NT2/D1 (cell line): Measurements from ENCODE around the gene WFIKKN1.

ENCODE experiments used
- DNase-seq: peaks from one replicate; pipeline ENCODE4 v3.0.0-alpha.2; 2011; ENCODE audit warnings: low read depth, low spot score
- H3K27me3 ChIP-seq: 2 replicates; pipeline ENCODE4 v1.6.0; 2011; ENCODE audit warnings: mild to moderate bottlenecking; ENCODE audit not compliant: insufficient read length, insufficient read depth
- H3K36me3 ChIP-seq: 2 replicates; pipeline ENCODE4 v1.6.1; 2011; ENCODE audit warnings: mild to moderate bottlenecking, low read length, mixed read lengths; ENCODE audit not compliant: insufficient read depth, insufficient read length
- H3K4me1 ChIP-seq: 2 replicates; pipeline ENCODE4 v1.5.1; 2011; ENCODE audit not compliant: insufficient read depth, insufficient read length
- H3K4me3 ChIP-seq: 2 replicates; pipeline ENCODE4 v1.5.1; 2011; ENCODE audit warnings: low read depth; ENCODE audit not compliant: insufficient read length
- H3K9ac ChIP-seq: 2 replicates; pipeline ENCODE4 v1.6.0; 2011; ENCODE audit warnings: low read depth; ENCODE audit not compliant: insufficient read length
- H3K9me3 ChIP-seq: 2 replicates; pipeline ENCODE4 v1.5.1; 2011; ENCODE audit warnings: mild to moderate bottlenecking, low read length; ENCODE audit not compliant: insufficient read depth
- SUZ12 ChIP-seq: IDR thresholded peaks from 2 replicates; pipeline ENCODE4 v1.6.1; 2011; ENCODE audit not compliant: insufficient read length, insufficient read depth; ENCODE audit errors: extremely low read depth
- YY1 ChIP-seq: IDR thresholded peaks from 2 replicates; pipeline ENCODE4 v1.6.1; 2011; ENCODE audit not compliant: insufficient read length, insufficient read depth
- ZNF274 ChIP-seq: IDR thresholded peaks from 2 replicates; pipeline ENCODE4 v1.6.1; 2011; ENCODE audit warnings: mild to moderate bottlenecking, low read depth, low read length

Gene WFIKKN1

DNA sequence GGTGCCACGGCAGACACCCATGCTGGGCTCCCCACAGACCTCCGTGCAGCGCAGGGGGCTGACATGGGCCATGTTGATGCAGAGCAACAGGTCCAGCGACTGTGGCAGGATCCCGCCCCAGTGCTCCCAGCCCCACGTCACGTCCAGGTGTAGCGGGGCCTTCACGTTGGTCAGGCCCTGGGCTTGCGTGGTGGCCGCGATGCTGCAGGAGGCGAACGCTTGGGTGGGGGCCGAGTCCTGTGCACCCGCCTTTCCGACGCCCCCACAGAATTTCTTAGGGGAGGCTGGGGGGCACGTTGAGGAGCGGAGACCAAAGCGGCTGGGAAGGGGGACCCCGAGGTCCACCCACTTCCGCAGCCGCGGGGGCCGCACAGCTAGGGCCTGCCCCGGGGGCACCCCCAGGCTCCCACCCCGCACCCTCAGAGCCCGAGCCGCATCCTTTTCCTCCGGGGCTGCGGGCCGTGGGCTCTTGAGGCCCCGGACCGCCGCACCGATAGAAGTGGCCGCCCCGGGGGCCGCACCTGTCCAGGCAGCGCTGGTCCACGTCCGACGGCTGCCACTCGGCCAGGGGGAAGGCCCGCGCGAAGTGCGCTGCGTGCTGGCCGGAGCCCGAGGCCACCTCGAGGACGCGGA, 4.9 kb downstream of the WFIKKN1 start:
- H3K27me3 ChIP-seq: no peaks in the 10 kb centered on the region
- H3K4me1 ChIP-seq: peaks cover 34% of the 10 kb centered on the region
- no peaks in the 10 kb centered on the region for H3K9me3 ChIP-seq
- no peak for DNase-seq
- H3K4me3 ChIP-seq: peak overlapping the region; percentile 95
- peaks cover 30% of the 10 kb centered on the region for H3K36me3 ChIP-seq
- TF ChIP-seq ZNF274: no peak
- no peak for TF ChIP-seq SUZ12
- TF ChIP-seq YY1: no peak
- peak overlapping the region; percentile 99 for H3K9ac ChIP-seq

DNA sequence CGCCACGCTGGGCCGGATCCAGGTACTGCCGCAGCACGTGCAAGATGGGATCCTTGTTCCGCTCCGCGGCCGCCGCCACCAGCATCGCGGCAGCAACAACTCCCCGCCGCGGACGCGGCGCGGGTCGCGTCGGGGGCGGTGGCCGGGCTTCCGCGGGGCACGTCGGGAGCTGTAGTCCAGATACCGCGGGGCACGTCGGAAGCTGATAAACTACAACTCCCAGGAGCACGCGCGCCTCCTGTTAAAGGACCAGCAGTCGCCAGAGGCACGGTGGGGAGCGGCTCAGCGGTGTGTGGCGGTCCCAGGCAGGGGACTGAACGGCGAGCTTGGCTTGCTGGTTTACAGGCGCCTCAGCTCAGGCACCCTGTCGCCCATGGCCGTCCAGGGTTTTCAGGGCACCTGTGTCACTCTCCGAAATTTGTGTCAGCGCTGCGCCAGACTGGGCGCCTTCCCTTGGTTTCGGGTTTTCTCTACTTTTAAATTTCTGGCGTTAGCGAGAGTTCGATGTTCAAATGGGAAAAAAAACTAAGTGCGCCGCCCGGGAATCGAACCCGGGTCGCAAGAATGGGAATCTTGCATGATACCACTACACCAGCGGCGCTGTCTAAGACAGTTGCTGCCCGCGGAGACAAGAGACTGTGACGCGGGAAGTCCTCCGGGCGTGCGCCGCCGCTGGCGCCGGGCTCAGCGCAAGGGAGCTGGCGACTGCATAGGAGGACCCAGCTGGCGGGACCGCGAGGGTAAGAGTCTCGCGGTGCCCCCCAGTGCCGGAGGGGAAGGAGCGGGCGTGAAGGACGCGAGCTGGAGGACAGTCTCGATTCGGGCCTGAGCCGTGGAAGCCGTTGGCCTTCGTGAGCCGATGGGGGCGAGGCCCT, 5.7 kb downstream of the WFIKKN1 start, which contains the start of gene METTL26:
Gene METTL26 (minus strand): TSS at position 100 of the 875 bp plus-strand sequence. CDS start 15 bp downstream, at position 85.
- TF ChIP-seq YY1 (no peak), ZNF274 (no peak), SUZ12 (no peak)
- H3K27me3 ChIP-seq: no peaks in the 10 kb centered on the region
- peaks cover 28% of the 10 kb centered on the region for H3K4me1 ChIP-seq
- H3K9me3 ChIP-seq: no peaks in the 10 kb centered on the region
- H3K9ac ChIP-seq: peak within 1 kb of the TSS; percentile 99
- DNase-seq: peak; percentile 89
- H3K36me3 ChIP-seq: peaks cover 30% of the 10 kb centered on the region
- H3K4me3 ChIP-seq: peak within 1 kb of the TSS; percentile 95

DNA sequence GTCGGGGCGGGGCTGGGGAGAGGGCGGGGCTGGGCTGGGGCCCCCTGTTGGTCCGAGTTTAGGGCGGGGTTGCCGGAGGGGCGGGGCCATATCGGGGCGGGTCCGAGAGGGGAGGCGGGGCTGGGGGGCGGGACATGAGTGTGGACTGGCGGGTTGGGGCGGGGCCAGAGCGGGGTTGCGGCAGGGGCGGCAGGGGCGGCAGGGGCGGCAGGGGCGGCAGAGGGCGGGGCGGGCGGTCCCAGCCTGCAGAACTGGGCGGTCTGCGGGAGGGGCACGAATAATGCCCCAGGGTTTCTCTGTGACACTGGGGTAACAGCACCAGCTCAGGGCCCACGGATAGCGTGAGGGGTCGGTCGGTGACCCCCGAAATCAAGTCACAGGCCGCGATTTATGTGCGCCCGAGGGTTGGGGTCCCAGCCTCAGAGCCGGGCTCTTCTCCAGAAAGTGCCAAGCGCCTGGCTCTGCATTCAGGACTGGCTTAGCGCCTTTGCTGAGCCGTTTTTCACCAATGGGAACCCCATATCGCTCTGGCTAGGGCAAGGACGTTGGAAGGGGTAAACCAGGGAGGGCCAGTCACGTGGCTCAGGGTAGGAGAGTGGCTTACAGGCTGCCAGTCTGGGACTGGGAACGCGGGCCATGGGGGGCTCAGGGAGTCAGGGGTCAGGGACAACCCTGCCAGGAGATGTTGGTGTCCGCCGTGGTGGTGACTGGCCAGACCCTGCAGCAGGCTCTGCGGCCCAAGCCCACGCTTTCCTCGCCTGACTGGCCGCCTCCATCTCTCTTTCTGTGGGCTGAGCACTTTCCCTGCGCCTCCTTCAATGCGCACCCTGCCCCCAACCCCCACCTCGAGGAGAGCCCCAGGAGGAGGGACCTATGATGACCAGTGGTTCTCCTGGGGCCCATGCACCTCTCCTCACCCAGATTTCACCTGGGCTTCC, 6.6 kb downstream of the WFIKKN1 start:
- Histone ChIP-seq H3K4me3 (peak overlapping the region; percentile 95), H3K4me1 (peaks cover 28% of the 10 kb centered on the region), H3K9me3 (no peaks in the 10 kb centered on the region), H3K27me3 (peaks cover under 1% of the 10 kb centered on the region), H3K36me3 (peaks cover 26% of the 10 kb centered on the region), H3K9ac (peak overlapping the region; percentile 82)
- DNase-seq: no peak
- no peak for TF ChIP-seq SUZ12
- no peak for TF ChIP-seq YY1
- no peak for TF ChIP-seq ZNF274

DNA sequence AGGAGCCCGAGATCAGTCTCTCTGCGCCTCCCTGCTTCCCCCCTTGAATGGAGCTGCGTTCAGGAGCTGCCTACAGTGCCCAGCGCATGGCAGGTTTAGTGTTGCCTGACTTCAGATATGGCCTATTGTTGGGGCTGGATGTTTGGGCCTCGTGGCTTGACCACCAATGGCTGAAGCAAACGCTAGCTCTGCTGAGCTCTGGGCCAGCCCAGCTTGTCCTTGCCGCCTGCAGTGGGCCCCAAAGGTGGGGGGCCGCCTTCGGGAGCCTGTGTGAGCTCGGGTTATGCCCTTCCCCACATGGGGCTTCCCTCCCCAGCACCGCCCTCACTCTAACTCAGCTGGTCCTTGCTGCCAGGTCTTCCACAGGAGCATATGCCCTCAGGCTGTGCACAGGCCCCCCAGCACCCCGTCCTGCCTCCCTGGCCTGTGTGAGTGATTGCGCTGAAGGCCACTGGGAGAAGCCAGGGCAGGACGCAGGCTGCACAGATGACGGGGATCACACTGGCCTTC, 7.3 kb downstream of the WFIKKN1 start:
- Histone ChIP-seq H3K9me3 (no peaks in the 10 kb centered on the region), H3K36me3 (peaks cover 18% of the 10 kb centered on the region), H3K4me1 (peaks cover 27% of the 10 kb centered on the region), H3K9ac (peak overlapping the region; percentile 82), H3K27me3 (peaks cover 8% of the 10 kb centered on the region), H3K4me3 (no peak overlapping the region)
- no peak for DNase-seq
- no peak for TF ChIP-seq ZNF274
- no peak for TF ChIP-seq SUZ12
- TF ChIP-seq YY1: no peak

DNA sequence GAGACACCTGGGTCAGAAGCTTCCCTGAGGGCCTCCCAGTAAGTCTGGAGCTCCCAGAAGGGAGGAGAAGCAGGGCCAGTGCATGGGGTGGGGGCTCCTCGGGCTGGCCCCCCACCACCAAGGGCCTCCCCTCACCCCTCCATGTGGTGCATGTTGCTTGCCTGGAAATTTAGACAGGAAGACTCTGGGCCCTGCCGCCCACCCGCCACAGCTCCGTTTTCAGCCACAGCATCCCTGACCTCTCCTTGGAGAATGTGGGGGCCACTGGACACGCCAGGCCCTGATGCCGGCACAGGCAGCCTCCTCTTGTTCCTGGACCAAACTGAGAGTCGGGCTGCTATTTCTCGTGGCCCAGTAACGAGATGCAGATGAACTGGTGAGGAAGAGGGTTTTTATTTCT, 8.1 kb downstream of the WFIKKN1 start:
- Histone ChIP-seq H3K4me1 (peaks cover 28% of the 10 kb centered on the region), H3K4me3 (no peak overlapping the region), H3K9me3 (no peaks in the 10 kb centered on the region), H3K36me3 (peaks cover 11% of the 10 kb centered on the region), H3K27me3 (peaks cover 9% of the 10 kb centered on the region), H3K9ac (peak overlapping the region; percentile 32)
- DNase-seq: no peak
- TF ChIP-seq SUZ12: no peak
- TF ChIP-seq YY1: no peak
- no peak for TF ChIP-seq ZNF274

DNA sequence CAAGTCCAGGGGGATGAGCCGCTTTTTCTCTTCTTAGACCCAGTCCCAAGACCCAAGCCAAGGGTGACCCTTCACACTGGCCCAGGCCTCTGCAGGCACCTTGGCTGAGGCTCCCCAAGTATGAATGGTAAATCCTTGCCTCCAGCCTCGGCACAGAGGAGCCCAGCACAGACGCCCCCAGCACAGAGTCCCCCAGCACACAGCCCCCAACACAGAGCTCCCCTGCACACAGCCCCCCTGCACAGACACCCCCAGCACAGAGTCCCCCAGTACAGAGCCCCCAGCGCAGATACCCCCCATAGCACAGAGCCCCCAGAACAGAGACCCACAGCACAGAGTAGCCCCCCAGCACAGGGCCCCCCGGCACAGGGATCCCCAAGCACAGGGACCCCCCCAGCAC, 9.8 kb downstream of the WFIKKN1 start:
- Histone ChIP-seq H3K27me3 (peaks cover 9% of the 10 kb centered on the region), H3K4me1 (peaks cover 27% of the 10 kb centered on the region), H3K9ac (peak overlapping the region; percentile 26), H3K4me3 (no peak overlapping the region), H3K9me3 (no peaks in the 10 kb centered on the region), H3K36me3 (no peaks in the 10 kb centered on the region)
- DNase-seq: no peak
- TF ChIP-seq ZNF274 (no peak), YY1 (no peak), SUZ12 (no peak)
